Suprapubic skin (tissue), 4 donors: Measurements from ENCODE around the gene WDFY4. TPM values are rescaled to one million over a fixed set of nuclear protein-coding genes. Genes with fewer than 3 reads are reported as not detected.

Experiments used
- DNase-seq, 2 donors: peaks; one replicate each; pipeline ENCODE4 v3.0.0-alpha.2; 2019; ENCODE audit warnings: low spot score in 2 of 2
- H3K27ac ChIP-seq: fragments of 200-600 bp; sonication (generic); one replicate; pipeline ENCODE4 v1.5.1; 2019
- H3K27me3 ChIP-seq: fragments of 200-600 bp; sonication (generic); one replicate; pipeline ENCODE4 v1.5.1; 2019
- H3K36me3 ChIP-seq: fragments of 200-600 bp; sonication (generic); one replicate; pipeline ENCODE4 v1.5.1; 2019
- H3K4me1 ChIP-seq: fragments of 200-600 bp; sonication (generic); one replicate; pipeline ENCODE4 v1.5.1; 2019
- H3K4me3 ChIP-seq: fragments of 200-600 bp; sonication (generic); one replicate; pipeline ENCODE4 v1.5.1; 2019; ENCODE audit warnings: mild to moderate bottlenecking
- H3K9me3 ChIP-seq: fragments of 200-600 bp; sonication (generic); one replicate; pipeline ENCODE4 v1.5.1; 2019
- CTCF ChIP-seq, 2 donors: fragments of 200-600 bp in 1 of 2; fragments of 450-650 bp in 1 of 2; sonication (generic) in 1 of 2; IDR thresholded peaks; one replicate each; pipeline ENCODE4 v1.5.1; 2016 to 2019; ENCODE audit warnings: antibody characterized with exemption in 2 of 2, mild to moderate bottlenecking in 1 of 2, moderate library complexity in 1 of 2
- EP300 ChIP-seq: sonication (generic); formaldehyde crosslinking; IDR thresholded peaks from one replicate; pipeline ENCODE4 v1.6.1; 2017; ENCODE audit warnings: antibody characterized with exemption
- POLR2A ChIP-seq, 2 donors: fragments of 450-650 bp; IDR thresholded peaks; one replicate each; pipeline ENCODE4 v1.6.1; 2017; ENCODE audit warnings: antibody characterized with exemption in 2 of 2, mild to moderate bottlenecking in 2 of 2, moderate library complexity in 2 of 2
- POLR2AphosphoS5 ChIP-seq, 3 donors: sonication (generic); formaldehyde crosslinking; IDR thresholded peaks; one replicate each; pipeline ENCODE4 v1.6.1; 2017; ENCODE audit warnings: antibody characterized with exemption in 3 of 3
- WGBS: methylation state at CpG from one replicate; pipeline ENCODE4 v1.1.5; 2018; 5-methylcytosine and 5-hydroxymethylcytosine counted together
- total RNA-seq, 4 donors: library from RNA; depleted of rRNA; stranded (reverse); fragments of >200 nt; gene quantifications; one replicate each; pipeline ENCODE4 v1.1.0, GENCODE V29; 2016

WDFY4 gene
- total RNA-seq, 4 donors from 2014 or later: 0.57 to 2.9 (median 1.0) TPM

GRCh38 chr10:48946891-48947500 is 262.3 kb downstream of the WDFY4 start:
- 85% methylated on average over 12 of the region's 12 CpGs for WGBS
- no peak for TF ChIP-seq POLR2AphosphoS5 (IDR thresholded peaks at IDR 0.05)
- TF ChIP-seq EP300: no peak
- no peak for TF ChIP-seq POLR2A (IDR thresholded peaks at IDR 0.05)
- no peak for TF ChIP-seq CTCF (IDR thresholded peaks at IDR 0.05)

GRCh38 chr10:48947690-48948469 is 263.2 kb downstream of the WDFY4 start:
- no peak overlapping the region for H3K4me3 ChIP-seq
- peaks cover 4% of the 10 kb centered on the region for H3K27me3 ChIP-seq
- H3K4me1 ChIP-seq: no peaks in the 10 kb centered on the region
- TF ChIP-seq POLR2A (IDR thresholded peaks at IDR 0.05) (no peak), EP300 (no peak), POLR2AphosphoS5 (IDR thresholded peaks at IDR 0.05) (no peak), CTCF (IDR thresholded peaks at IDR 0.05) (no peak)
- H3K36me3 ChIP-seq: no peaks in the 10 kb centered on the region
- H3K9me3 ChIP-seq: no peaks in the 10 kb centered on the region
- DNase-seq: no peak
- no peak overlapping the region for H3K27ac ChIP-seq
- WGBS: 68% methylated on average over 10 of the region's 10 CpGs

More at GRCh38 chr10:48946891-48947500, 262.3 kb downstream of the WDFY4 start:
- Histone ChIP-seq H3K4me1 (no peaks in the 10 kb centered on the region), H3K27ac (no peak overlapping the region), H3K4me3 (no peak overlapping the region), H3K36me3 (no peaks in the 10 kb centered on the region), H3K9me3 (no peaks in the 10 kb centered on the region), H3K27me3 (peaks cover 4% of the 10 kb centered on the region)
- DNase-seq: no peak

GRCh38 chr10:48948470-48949037 is 263.9 kb downstream of the WDFY4 start:
- no peaks in the 10 kb centered on the region for H3K4me1 ChIP-seq
- H3K4me3 ChIP-seq: no peak overlapping the region
- H3K36me3 ChIP-seq: no peaks in the 10 kb centered on the region
- TF ChIP-seq EP300 (no peak), POLR2A (IDR thresholded peaks at IDR 0.05) (no peak), CTCF (IDR thresholded peaks at IDR 0.05) (no peak), POLR2AphosphoS5 (IDR thresholded peaks at IDR 0.05) (no peak)
- no peak for DNase-seq
- no peak overlapping the region for H3K27ac ChIP-seq
- H3K9me3 ChIP-seq: no peaks in the 10 kb centered on the region
- 47% methylated on average over 2 of the region's 2 CpGs for WGBS
- H3K27me3 ChIP-seq: peaks cover 4% of the 10 kb centered on the region

- Histone ChIP-seq H3K27ac (no peak overlapping the region), H3K4me3 (no peak overlapping the region), H3K9me3 (no peaks in the 10 kb centered on the region), H3K27me3 (peaks cover 4% of the 10 kb centered on the region), H3K36me3 (no peaks in the 10 kb centered on the region), H3K4me1 (no peaks in the 10 kb centered on the region)
- 84% methylated on average over 7 of the region's 7 CpGs for WGBS
- DNase-seq: no peak
- no peak for TF ChIP-seq EP300
- no peak for TF ChIP-seq POLR2AphosphoS5 (IDR thresholded peaks at IDR 0.05)
- no peak for TF ChIP-seq CTCF (IDR thresholded peaks at IDR 0.05)
- TF ChIP-seq POLR2A (IDR thresholded peaks at IDR 0.05): no peak
These were observed 267.0 kb downstream of the WDFY4 start for GRCh38 chr10:48951707-48952106.
